Activated CD4-positive, CD25-positive, alpha-beta regulatory T cell treated with anti-CD3 and anti-CD28 coated beads, Interleukin-2, amount 50 U/mL, for 24 hours (primary cell): ENCODE data around the gene CYFIP2.
"Not testable (repeated sequence)": the region's sequence is repeated elsewhere in the genome, so short reads cannot be mapped to it uniquely, and the experiment has no call there.

ENCODE experiments used
- ATAC-seq, 2 donors: fragments of 150-1000 bp; cut with Tn5 transposase; one replicate each; pipeline ENCODE4 v1.10.0; 2021; ENCODE audit warnings: mild to moderate bottlenecking in 1 of 2, moderate library complexity in 1 of 2

Gene CYFIP2

GRCh38 chr5:157400741-157401495 lies 135.0 kb downstream of the CYFIP2 start:
- peak; percentile 65 to 72 for ATAC-seq

- no peak for ATAC-seq
These were observed 149.9 kb downstream of the CYFIP2 start for GRCh38 chr5:157415838-157416237.

- not testable (repeated sequence) for ATAC-seq
These were observed 153.6 kb downstream of the CYFIP2 start for GRCh38 chr5:157419521-157419920.

- ATAC-seq = not testable (repeated sequence)
These were observed 164.0 kb downstream of the CYFIP2 start for GRCh38 chr5:157429920-157430319.

- peak; percentile 80 to 83 for ATAC-seq
These were observed 165.7 kb downstream of the CYFIP2 start for GRCh38 chr5:157431544-157432200.

GRCh38 chr5:157434096-157434495 lies 168.2 kb downstream of the CYFIP2 start:
- ATAC-seq = no peak

GRCh38 chr5:157443041-157443549 lies 177.2 kb downstream of the CYFIP2 start:
- ATAC-seq = no peak

- ATAC-seq = no peak
These were observed 178.3 kb downstream of the CYFIP2 start for GRCh38 chr5:157444224-157444623.
